ENCODE data around the gene XIRP1.

DNA sequence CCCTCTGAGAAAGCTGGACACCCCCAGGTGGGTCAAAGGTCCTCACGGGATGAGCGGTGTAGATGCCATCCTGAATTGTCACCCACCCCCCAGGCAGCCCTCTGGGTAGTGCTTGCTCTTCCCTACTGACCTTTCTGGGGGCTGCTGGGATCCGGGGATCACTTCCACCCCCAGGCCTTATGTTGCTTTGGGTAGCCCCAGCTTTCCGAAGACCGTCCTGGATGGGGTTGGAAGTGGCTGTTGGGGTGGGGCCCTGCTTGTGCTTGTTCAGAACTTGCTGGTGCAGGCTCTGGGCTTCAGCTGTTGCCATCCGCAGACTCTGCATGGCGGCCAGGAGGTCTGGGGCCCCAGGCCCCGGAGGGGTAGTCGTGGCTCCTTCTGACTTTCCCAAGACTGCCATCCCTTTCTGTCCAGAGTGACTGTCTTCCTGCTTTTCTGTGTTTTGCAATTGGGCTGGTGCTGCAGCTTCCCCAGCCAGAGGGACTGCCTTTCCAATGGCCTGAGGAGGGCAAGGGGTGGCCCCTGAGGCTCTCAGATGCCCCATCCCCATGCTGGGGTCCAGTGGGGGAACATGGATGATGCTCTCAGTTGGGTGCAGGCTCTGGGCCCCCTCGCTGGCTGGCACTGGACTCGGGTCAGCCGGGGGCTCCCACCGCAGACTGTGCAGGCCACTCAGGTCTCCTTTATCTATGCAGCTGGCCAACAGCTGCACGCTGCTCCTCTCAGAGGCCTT lies 6.3 kb downstream of the XIRP1 start:
- TF ChIP-seq GATA2 (IDR thresholded peaks at IDR 0.05; ENCODE audit: low read depth, low read length) (no peak), GATA3 (IDR thresholded peaks at IDR 0.05; ENCODE audit: low read depth, low read length) (no peak)
